ENCODE data around the gene BTD.
"Not testable (repeated sequence)": the region's sequence is repeated elsewhere in the genome, so short reads cannot be mapped to it uniquely, and the experiment has no call there.

Gene BTD

GRCh38 chr3:15601399-15602145 lies at the start of gene BTD, which contains the start of gene HACL1:
TSS of gene BTD (plus strand) at chr3:15601745. CDS start at chr3:15635440, 33,695 bp downstream.
TSS of gene HACL1 (minus strand) at chr3:15601569. CDS start at chr3:15601463, 106 bp downstream.
- peak; percentile 98 for DNase-seq (ENCODE audit: low spot score)

GRCh38 chr3:15551902-15552301 lies 49.6 kb upstream of the BTD start:
- DNase-seq (ENCODE audit: low spot score) = no peak

GRCh38 chr3:15553749-15554148 lies 47.8 kb upstream of the BTD start:
- DNase-seq (ENCODE audit: low spot score) = no peak

- DNase-seq (ENCODE audit: low spot score) = no peak
Measured at GRCh38 chr3:15556512-15556911, 45.0 kb upstream of the BTD start.

GRCh38 chr3:15557511-15557946 lies 44.0 kb upstream of the BTD start:
- peak; percentile 70 for DNase-seq (ENCODE audit: low spot score)

GRCh38 chr3:15558581-15558980 lies 43.0 kb upstream of the BTD start:
- DNase-seq (ENCODE audit: low spot score) = no peak

GRCh38 chr3:15562560-15562959 lies 39.0 kb upstream of the BTD start:
- no peak for DNase-seq (ENCODE audit: low spot score)

- DNase-seq (ENCODE audit: low spot score) = no peak
Measured at GRCh38 chr3:15563190-15563589, 38.4 kb upstream of the BTD start.

- no peak for DNase-seq (ENCODE audit: low spot score)
Measured at GRCh38 chr3:15572138-15572537, 29.4 kb upstream of the BTD start.

- DNase-seq (ENCODE audit: low spot score) = no peak
Measured at GRCh38 chr3:15575446-15575845, 26.1 kb upstream of the BTD start.

GRCh38 chr3:15576475-15576874 lies 25.1 kb upstream of the BTD start:
- no peak for DNase-seq (ENCODE audit: low spot score)

GRCh38 chr3:15578289-15578867 lies 23.2 kb upstream of the BTD start:
- DNase-seq (ENCODE audit: low spot score) = no peak

- DNase-seq (ENCODE audit: low spot score) = no peak
Measured at GRCh38 chr3:15579051-15579450, 22.5 kb upstream of the BTD start.

- DNase-seq (ENCODE audit: low spot score) = no peak
Measured at GRCh38 chr3:15581471-15582394, 19.8 kb upstream of the BTD start.

- no peak for DNase-seq (ENCODE audit: low spot score)
Measured at GRCh38 chr3:15585111-15585845, 16.3 kb upstream of the BTD start.

- DNase-seq (ENCODE audit: low spot score) = no peak
Measured at GRCh38 chr3:15591242-15591641, 10.3 kb upstream of the BTD start.

- DNase-seq (ENCODE audit: low spot score) = no peak
Measured at GRCh38 chr3:15591928-15592327, 9.6 kb upstream of the BTD start.

- no peak for DNase-seq (ENCODE audit: low spot score)
Measured at GRCh38 chr3:15592968-15593367, 8.6 kb upstream of the BTD start.

GRCh38 chr3:15595955-15596354 lies 5.6 kb upstream of the BTD start:
- DNase-seq (ENCODE audit: low spot score) = no peak

- no peak for DNase-seq (ENCODE audit: low spot score)
Measured at GRCh38 chr3:15601046-15601398, 523 bp upstream of the BTD start.

GRCh38 chr3:15602146-15602536 lies 596 bp downstream of the BTD start:
- no peak for DNase-seq (ENCODE audit: low spot score)

GRCh38 chr3:15602816-15603215 lies 1.3 kb downstream of the BTD start:
- not testable (repeated sequence) for DNase-seq (ENCODE audit: low spot score)
